HG02588 (cell line): Measurements from ENCODE around the gene COG4.
A peak's percentile ranks its signal among the peaks of the same experiment; 100 is the strongest.

Source experiments
- ATAC-seq: cut with Tn5 transposase; IDR thresholded peaks from one replicate; pipeline ENCODE4 v1.9.1; 2021; ENCODE audit warnings: mild to moderate bottlenecking, moderate library complexity; ENCODE audit not compliant: unreplicated experiment

COG4 gene

DNA sequence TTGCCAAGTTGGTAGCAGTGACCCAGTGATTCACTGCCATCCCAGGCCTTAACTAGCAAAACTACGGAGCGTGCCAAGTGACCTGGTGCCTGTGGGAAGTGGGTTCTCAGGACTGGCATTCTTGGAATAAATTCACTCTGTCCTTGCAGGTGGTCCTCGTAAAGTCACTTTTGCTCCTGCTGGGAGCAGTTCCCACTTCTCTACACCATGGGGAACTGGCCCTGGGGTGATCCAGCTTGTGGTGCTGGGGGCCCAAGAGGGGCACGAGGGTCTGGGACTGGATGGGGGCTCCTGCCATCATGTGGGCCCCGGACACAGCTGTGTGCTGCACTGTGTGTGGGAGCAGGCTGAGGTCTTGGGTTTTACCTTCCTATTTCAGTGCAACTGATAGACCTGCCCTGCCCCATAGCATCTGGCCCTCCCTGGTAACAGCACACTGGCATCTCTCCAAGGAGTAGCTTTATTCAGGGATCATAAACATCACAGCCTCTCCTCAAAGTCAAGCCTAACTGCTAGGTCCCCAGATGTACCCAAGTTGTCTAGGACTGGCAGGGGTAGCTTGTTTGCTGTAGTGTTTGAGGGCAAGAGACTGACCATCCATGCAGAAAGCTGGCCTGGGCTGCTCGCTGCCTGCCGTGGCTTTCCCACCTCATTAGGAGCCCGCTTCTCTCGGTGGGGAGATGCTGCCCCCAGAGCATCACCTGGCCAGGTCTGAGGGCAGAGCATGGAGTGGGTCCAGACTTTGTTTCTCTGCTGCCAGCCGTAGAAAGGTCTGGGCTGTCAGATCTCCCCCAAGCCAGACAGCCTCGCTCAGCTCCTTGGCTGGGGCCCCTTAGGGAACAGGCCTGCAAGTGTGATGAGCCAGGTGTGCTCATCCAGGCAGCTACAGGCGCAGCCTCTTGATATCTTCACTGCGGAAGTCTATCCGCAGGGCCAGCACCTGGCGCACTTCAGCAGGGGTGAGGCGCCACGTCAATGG lies 42.9 kb downstream of the COG4 start:
- no peak for ATAC-seq

DNA sequence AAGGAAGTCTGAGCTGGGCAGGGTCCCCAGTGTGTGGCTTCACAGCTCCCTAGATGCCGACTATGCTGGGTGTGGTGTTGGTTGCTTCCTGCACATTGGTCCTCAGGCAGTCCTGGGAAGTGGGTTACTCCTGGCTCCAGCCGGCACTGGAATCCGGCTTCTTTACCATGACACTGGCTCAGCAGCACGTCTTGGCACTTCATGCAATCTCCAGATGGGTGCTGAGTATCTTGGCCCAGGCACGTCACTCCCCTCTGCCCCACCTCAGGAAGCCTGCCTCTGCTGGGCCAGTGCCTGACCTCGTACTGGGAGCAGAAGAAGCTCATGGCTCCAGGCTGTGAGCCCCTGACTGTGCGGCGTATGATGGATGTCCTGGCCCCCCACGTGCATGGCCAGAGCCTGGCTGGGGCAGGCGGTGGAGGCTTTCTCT lies 44.4 kb downstream of the COG4 start:
- ATAC-seq: no peak

DNA sequence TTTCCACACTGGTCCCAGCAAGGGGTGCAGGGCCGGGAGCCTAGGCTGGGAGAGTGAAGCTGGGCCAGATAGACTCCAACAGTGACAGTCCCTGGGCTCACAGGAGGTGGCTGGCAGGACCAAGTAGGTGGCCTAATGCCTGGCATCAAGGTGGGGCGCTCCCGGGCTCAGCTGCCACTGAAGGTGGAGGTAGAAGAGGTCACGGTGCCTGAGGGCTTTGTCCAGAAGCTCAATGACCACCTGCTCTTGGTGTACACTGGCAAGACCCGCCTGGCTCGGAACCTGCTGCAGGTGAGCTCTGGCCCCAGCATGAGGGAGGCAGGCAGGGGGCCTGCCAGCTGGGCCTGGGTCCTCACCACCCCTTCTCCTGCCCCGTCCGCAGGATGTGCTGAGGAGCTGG lies 45.2 kb downstream of the COG4 start:
- ATAC-seq: no peak

DNA sequence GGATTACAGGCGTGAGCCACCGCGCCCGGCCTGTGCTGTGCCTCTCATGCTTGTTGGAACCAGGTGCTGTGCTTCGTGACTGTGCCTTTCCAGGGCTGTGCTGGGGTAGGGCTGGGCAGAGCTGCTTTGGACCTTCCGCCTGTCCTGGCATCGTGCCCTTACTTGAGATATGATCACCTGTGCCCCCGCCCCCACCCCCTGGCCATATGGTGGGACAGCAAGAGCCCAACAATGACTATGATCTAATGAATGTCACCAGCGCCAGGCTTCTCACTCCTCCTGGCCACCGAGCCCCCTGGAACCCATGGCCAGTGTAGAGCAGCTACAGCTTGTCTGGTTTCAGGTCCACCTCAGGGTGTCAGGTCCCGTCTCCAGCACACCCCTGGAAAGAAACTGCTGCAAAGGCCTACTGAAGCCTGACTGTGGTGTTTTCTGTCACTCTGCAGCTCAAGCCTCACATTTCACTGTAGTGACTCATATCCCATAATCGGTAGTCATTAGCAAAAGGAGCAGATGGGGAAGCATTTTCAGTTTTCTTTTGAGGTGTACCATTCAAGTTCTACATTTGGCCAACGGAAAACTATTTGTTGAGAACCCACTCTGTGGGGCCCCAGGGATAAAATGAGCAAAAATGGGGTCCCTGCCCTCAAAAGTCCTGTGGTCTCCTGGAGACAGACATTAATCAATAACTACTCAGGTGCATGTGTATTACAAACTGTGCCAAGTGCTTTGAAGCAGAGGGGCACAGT lies 46.9 kb downstream of the COG4 start:
- peak; percentile 79 for ATAC-seq

DNA sequence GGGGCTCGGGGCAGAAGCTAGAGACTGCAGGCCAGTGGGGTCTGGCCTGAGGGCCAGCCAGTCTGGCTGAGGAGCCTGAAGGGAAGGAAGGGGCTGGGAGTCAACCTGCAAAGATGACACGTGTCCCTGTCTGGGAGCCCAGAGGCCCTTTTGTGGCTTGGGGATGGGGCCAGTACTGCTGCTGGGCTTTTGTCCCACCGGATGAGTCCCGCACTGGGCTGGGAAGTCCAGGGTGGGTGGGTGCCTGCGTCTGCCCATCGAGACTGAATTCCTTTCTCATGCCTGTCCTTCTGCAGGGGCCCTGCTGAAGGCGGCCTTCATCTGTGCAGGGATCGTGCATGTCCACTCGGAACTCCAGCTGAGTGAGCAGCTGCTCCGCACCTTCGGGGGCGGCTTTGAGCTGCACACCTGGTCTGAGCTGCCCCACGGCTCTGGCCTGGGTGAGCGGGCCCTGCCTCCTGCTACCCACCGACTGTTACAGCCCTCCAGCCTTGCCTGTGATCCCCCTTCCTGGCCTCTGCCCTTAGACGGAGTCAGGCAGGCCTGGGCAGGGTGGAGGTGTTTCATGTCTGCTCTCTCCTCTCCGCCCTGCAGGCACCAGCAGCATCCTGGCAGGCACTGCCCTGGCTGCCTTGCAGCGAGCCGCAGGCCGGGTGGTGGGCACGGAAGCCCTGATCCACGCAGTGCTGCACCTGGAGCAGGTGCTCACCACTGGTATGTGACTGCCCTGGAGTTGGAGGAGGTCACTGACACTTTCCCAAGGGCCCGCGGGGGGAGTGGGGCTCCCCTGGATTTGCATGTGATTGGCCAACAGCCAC lies 48.1 kb downstream of the COG4 start:
- no peak for ATAC-seq

DNA sequence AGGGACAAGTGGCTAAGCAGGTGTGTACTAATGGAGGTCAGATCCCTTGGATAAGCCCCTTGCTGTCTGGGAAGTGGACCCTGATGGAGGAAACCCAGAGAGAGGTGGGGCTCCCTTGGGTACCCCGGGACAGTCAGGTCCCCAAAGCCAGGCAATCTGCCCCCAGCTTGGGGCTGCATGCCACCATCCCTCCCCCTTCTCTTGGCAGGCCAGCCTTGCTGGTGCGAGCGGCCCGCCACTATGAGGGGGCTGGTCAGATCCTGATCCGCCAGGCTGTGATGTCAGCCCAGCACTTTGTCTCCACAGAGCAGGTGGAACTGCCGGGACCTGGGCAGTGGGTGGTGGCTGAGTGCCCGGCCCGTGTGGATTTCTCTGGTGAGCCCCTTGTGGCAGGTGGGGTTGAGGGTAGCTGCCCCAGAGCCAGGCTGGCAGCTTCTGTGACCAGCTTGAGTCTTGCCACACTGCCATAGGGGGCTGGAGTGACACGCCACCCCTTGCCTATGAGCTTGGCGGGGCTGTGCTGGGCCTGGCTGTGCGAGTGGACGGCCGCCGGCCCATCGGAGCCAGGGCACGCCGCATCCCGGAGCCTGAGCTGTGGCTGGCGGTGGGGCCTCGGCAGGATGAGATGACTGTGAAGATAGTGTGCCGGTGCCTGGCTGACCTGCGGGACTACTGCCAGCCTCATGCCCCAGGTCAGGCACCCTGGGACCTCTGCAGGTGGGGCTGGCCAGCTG lies 48.9 kb downstream of the COG4 start:
- ATAC-seq: no peak

DNA sequence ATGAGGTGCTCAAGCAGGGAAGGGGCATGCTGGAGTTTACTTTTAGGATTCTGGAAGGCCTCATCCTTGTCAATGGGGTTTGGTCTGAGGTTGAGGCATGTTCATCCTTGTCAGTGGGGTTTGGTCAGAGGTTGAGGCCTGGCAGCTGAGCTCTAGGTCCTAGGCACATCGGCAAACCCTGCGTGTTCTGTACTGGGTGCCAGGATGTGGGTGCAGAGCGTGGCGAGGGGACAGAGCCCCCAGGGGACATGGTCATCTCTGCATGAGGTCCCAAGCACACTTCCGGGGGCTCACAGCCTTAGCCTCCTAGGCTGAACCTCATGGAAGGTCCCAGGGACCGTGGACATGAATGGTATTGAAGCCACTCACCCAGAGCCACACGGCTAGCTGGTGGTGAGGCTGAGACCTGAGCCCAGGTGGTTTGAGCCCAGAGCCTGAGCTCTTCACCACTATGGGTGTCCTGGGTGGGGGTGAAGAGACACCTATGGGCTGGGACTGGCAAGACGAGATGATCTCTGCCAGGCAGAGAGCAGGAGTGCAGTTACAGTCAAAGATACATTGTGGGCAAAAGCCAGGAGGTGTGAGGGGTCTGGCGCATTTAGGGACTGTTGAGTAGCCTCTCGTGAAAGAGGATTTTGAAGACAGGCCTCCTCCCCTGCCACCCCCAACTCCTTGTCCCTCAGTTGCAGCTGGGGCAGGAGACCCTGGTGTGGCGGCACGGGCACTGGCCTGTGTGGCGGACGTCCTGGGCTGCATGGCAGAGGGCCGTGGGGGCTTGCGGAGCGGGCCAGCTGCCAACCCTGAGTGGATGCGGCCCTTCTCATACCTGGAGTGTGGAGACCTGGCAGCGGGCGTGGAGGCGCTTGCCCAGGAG lies 49.7 kb downstream of the COG4 start:
- no peak for ATAC-seq

DNA sequence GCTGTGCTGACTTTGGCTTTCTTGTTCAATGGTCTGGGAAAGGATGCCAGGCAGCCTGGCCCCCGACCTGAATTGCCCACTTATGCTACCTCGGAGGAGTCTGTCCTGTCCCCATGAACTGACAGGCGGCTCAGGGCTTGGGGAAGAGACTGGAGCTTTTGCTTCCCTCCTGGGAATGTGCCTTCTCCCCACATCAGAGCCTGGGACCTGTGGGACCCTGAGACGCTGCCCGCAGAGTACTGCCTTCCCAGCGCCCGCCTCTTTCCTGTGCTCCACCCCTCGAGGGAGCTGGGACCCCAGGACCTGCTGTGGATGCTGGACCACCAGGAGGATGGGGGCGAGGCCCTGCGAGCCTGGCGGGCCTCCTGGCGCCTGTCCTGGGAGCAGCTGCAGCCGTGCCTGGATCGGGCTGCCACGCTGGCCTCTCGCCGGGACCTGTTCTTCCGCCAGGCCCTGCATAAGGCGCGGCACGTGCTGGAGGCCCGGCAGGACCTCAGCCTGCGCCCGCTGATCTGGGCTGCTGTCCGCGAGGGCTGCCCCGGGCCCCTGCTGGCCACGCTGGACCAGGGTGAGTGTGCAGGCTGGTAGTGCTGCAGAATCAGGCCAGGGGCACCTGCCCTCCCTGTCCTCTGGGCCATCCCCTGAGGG lies 50.4 kb downstream of the COG4 start:
- no peak for ATAC-seq

DNA sequence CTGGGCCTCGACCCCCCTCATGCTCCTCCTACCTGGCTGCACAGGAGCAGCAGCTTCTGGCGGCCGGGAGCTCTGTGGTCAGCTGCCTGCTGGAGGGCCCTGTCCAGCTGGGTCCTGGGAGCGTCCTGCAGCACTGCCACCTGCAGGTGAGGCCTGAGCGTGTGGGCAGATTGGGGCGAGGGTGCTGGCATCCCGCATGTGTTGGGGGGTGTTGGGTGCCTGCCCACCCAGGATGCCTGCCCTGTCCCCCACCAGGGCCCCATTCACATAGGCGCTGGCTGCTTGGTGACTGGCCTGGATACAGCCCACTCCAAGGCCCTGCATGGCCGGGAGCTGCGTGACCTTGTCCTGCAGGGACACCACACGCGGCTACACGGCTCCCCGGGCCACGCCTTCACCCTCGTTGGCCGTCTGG lies 52.4 kb downstream of the COG4 start:
- no peak for ATAC-seq

DNA sequence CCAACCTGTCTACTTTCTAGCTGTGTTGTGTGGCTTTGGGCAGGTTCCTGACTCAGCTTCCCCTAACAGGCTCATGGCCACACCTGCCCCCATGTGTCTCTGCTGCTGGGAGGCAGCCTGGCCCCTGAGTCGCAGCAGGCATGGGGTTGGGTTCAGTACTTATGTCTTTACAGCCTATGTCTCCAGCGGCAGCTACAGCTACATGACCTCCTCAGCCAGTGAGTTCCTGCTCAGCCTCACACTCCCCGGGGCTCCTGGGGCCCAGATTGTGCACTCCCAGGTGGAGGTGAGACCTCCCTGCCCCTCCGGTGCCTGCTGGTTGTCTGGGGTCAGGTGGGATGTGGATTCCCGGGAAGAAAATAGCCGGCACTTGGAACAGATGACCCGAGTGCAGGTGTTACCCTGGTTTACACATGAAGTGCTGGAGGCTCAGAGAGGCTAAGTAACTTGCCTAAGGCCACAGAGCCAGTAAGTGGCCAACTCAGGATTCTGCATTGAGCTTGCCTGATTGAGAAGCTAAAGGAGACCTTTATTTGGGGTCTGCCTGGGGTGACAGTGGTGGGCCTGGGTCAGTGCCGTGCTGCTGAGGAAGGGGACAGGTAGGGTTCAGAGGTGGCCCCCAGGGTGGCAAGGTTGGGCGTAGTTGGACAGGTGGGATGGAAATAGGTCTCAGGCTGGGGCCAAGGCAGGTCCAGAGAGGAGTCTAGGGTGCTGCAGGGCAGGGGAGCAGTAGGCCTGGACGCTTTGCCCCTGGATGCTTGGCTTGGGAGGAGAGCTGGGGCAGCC lies 53.0 kb downstream of the COG4 start:
- no peak for ATAC-seq

DNA sequence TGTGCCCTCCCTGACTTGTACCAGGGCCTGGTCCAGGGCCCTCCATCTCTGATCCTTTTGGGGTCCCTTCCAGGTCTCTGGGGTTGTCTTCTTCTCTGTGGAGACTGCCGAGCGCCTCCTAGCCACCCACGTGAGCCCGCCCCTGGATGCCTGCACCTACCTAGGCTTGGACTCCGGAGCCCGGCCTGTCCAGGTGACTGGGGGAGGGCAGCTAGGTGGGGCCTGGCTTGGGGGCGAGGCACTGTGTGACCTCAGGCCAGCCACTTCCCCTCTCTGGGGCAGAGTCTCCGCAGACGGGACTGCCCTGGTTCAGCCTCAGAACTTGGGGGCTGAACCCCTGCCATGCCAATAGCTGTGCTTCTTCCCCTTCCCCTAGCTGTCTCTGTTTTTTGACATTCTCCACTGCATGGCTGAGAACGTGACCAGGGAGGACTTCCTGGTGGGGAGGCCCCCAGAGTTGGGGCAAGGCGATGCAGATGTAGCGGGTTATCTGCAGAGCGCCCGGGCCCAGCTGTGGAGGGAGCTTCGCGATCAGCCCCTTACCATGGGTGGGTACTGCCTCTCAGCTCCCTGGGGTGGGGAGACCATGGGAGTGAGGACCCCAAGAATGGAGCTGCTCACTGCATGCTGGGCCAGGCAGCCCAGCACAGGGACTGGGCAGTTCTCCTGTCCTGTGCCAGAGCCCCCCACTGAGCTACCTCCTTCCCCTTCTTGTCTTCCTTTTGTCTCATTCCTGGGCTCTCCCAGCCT lies 54.4 kb downstream of the COG4 start:
- no peak for ATAC-seq

DNA sequence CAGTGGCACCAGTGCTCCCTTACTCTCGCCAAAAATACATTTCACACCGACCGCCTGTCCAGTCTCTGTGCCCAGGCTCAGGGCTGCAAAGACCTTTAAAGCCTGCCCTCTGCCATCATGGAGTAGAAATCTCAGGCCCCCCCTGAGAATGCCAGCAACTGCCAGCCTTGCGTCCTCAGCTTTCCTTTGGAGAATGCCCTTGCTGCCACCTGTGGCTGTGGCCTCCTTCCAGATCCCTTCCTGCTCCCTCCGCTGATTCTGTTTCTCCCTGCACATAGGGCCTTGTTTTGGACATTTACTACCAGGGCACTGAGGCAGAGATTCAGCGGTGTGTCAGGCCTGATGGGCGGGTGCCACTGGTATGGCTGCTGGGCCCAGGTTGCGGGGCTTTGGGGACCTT lies 55.7 kb downstream of the COG4 start:
- no peak for ATAC-seq

DNA sequence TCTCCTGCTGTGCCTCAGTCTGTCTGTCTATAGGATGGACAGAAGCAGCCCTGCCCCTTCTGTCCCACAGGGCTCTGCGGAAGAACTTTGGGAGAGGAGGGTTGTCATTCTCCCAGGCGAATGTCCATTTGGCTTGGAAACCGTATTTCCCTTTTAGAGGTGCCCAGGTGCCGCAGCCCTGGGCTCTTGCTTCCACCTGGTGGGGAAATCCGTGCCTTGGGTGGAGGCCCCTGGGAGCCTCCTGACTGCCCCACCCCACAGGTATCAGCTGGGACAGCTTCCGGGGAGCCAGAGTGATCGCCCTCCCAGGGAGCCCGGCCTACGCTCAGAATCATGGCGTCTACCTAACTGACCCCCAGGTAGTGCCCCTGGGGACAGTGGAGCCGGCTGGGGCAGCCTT lies 56.2 kb downstream of the COG4 start:
- no peak for ATAC-seq

DNA sequence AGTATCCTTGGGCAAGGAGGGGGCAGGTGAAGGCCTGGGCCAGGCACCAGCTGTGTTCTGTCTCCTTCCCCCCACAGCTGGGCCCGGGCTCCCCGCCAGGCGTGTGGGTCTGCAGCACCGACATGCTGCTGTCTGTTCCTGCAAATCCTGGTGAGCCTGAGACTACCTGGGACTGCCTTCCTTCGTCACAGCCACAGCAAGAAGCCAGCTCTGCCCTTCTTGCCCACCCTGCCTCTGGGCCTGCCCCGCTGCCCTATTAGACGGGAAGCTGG lies 56.6 kb downstream of the COG4 start:
- no peak for ATAC-seq

DNA sequence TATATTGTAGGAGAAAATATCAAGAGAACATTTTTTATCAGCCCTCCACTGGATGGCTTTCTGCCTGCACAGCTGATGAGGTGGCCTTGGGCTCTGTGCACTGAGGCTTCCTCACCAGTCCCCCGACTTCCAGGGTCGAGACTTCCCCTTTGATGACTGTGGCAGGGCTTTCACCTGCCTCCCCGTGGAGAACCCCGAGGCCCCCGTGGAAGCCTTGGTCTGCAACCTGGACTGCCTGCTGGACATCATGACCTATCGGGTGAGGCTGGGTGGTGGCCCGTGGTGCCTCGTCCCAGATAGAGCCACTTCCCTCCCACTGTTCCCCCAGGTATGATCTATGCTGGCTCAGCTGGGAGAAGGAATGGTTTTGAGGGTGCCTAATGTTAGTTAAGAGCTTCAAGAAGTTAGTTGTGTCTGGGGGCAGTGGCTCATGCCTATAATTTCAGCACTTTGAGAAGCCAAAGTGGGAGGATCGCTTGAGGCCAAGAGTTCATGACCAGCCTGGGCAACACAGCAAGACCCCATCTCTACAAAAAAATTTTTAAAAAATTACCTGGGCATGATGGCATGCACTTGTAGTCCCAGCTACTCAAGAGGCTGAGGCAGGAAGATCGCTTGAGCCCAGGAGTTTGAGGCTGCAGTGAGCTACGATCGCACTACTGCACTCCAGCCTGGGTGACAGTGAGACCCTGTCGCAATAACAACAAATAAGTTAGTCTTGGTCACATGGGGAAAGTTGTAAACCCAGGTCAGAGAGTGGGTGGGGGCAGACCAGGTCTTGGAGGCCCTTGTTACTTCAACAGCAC lies 57.2 kb downstream of the COG4 start:
- ATAC-seq: no peak

DNA sequence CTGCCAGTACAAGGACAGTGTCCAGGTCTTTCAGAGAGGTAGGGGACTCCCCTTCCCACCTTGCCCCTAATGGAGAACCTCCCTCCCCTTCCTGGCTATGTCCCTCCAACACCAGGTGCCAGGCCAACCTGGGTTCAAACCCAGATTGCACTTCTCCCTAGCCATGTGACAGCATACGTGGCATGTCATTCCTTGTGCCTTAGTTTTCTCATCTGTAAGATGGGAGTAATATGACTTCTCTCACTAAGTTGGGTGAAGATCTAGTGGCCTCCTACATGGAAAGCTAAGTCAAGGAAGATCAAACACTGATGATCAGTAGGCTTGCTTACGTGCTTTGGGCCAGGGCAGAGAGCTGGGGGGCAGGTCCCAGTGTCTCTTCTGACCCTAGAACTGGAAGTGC lies 60.1 kb downstream of the COG4 start:
- ATAC-seq: no peak

DNA sequence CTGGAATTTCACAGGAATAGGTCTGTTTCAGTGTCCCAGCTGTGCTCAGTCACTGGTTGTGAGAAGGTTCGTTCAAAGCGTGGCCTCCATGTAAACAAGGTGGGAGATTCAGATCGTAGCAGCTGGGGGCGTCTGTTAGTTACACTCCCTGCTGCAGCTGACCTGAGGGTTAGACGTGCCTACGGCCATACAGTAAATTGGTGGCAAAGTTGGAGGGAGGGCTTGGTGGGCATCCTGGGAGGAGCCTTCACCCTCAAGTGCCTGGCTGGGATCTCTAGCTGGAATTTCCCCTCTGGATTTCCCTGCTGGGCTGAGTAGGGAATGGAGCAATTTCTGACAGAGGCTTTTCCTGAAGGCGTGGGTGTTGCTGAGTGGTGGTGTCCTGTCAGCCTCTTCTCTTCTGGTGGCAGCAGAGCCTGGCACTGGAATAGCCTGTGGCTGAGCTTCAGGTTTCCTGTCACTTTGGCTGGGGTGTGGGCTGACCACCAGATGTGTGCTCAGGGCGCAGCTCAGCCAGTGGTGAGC lies 62.6 kb downstream of the COG4 start:
- no peak for ATAC-seq
